Measurements from ENCODE around the gene ETV2.

The ETV2 gene

GRCh38 chr19:35633727-35634440 lies 7.7 kb upstream of the ETV2 start:
- ATAC-seq (replicated peaks; ENCODE audit: extremely low read depth, poor library complexity, severe bottlenecking) (no peak), DNase-seq (ENCODE audit: low spot score in 2 of 2) (no peak)
- Mint-ChIP-seq H3K27me3 (no peaks in the 10 kb centered on the region), H3K4me1 (peaks cover 29% of the 10 kb centered on the region), H3K27ac (ENCODE audit: low read depth) (no peak overlapping the region), H3K9me3 (no peaks in the 10 kb centered on the region), H3K36me3 (ENCODE audit: insufficient read depth) (peaks cover 44% of the 10 kb centered on the region), H3K4me3 (no peak overlapping the region)

- no peak overlapping the region for H3K27ac Mint-ChIP-seq (ENCODE audit: low read depth)
- DNase-seq (ENCODE audit: low spot score in 2 of 2) (no peak), ATAC-seq (replicated peaks; ENCODE audit: extremely low read depth, poor library complexity, severe bottlenecking) (no peak)
- no peak overlapping the region for H3K4me3 Mint-ChIP-seq
- peaks cover 36% of the 10 kb centered on the region for H3K36me3 Mint-ChIP-seq (ENCODE audit: insufficient read depth)
- no peaks in the 10 kb centered on the region for H3K27me3 Mint-ChIP-seq
- peaks cover 16% of the 10 kb centered on the region for H3K4me1 Mint-ChIP-seq
- H3K9me3 Mint-ChIP-seq: no peaks in the 10 kb centered on the region
Observed at GRCh38 chr19:35636651-35637050, 4.9 kb upstream of the ETV2 start.

- DNase-seq (ENCODE audit: low spot score in 2 of 2) (no peak), ATAC-seq (replicated peaks; ENCODE audit: extremely low read depth, poor library complexity, severe bottlenecking) (no peak)
- peaks cover 32% of the 10 kb centered on the region for H3K36me3 Mint-ChIP-seq (ENCODE audit: insufficient read depth)
- no peaks in the 10 kb centered on the region for H3K9me3 Mint-ChIP-seq
- no peak overlapping the region for H3K27ac Mint-ChIP-seq (ENCODE audit: low read depth)
- no peaks in the 10 kb centered on the region for H3K27me3 Mint-ChIP-seq
- H3K4me1 Mint-ChIP-seq: peaks cover 14% of the 10 kb centered on the region
- no peak overlapping the region for H3K4me3 Mint-ChIP-seq
Observed at GRCh38 chr19:35637165-35637564, 4.4 kb upstream of the ETV2 start.

GRCh38 chr19:35639321-35639639 lies 2.3 kb upstream of the ETV2 start:
- peaks cover 21% of the 10 kb centered on the region for H3K36me3 Mint-ChIP-seq (ENCODE audit: insufficient read depth)
- H3K4me3 Mint-ChIP-seq: no peak overlapping the region
- H3K4me1 Mint-ChIP-seq: peaks cover 2% of the 10 kb centered on the region
- H3K9me3 Mint-ChIP-seq: no peaks in the 10 kb centered on the region
- no peaks in the 10 kb centered on the region for H3K27me3 Mint-ChIP-seq
- no peak overlapping the region for H3K27ac Mint-ChIP-seq (ENCODE audit: low read depth)
- DNase-seq (ENCODE audit: low spot score in 2 of 2): no peak
- no peak for ATAC-seq (replicated peaks; ENCODE audit: extremely low read depth, poor library complexity, severe bottlenecking)

GRCh38 chr19:35639863-35640262 lies 1.7 kb upstream of the ETV2 start:
- no peaks in the 10 kb centered on the region for H3K27me3 Mint-ChIP-seq
- H3K4me1 Mint-ChIP-seq: peaks cover 8% of the 10 kb centered on the region
- DNase-seq (ENCODE audit: low spot score in 2 of 2): no peak
- peaks cover 16% of the 10 kb centered on the region for H3K36me3 Mint-ChIP-seq (ENCODE audit: insufficient read depth)
- no peak for ATAC-seq (replicated peaks; ENCODE audit: extremely low read depth, poor library complexity, severe bottlenecking)
- H3K4me3 Mint-ChIP-seq: no peak overlapping the region
- H3K27ac Mint-ChIP-seq (ENCODE audit: low read depth): no peak overlapping the region
- H3K9me3 Mint-ChIP-seq: no peaks in the 10 kb centered on the region

- Mint-ChIP-seq H3K27me3 (no peaks in the 10 kb centered on the region), H3K27ac (ENCODE audit: low read depth) (peak overlapping the region; percentile 49), H3K36me3 (ENCODE audit: insufficient read depth) (peaks cover 7% of the 10 kb centered on the region), H3K4me3 (peak overlapping the region; percentile 86), H3K9me3 (no peaks in the 10 kb centered on the region), H3K4me1 (peaks cover 17% of the 10 kb centered on the region)
- DNase-seq (ENCODE audit: low spot score in 2 of 2) (no peak), ATAC-seq (replicated peaks; ENCODE audit: extremely low read depth, poor library complexity, severe bottlenecking) (no peak)
Observed at GRCh38 chr19:35642312-35642711, 767 bp downstream of the ETV2 start.

- Mint-ChIP-seq H3K4me1 (peaks cover 17% of the 10 kb centered on the region), H3K27me3 (no peaks in the 10 kb centered on the region), H3K27ac (ENCODE audit: low read depth) (no peak overlapping the region), H3K4me3 (peak overlapping the region; percentile 86), H3K36me3 (ENCODE audit: insufficient read depth) (peaks cover 7% of the 10 kb centered on the region), H3K9me3 (no peaks in the 10 kb centered on the region)
- no peak for ATAC-seq (replicated peaks; ENCODE audit: extremely low read depth, poor library complexity, severe bottlenecking)
- no peak for DNase-seq (ENCODE audit: low spot score in 2 of 2)
Observed at GRCh38 chr19:35642798-35643254, 1.3 kb downstream of the ETV2 start.

- DNase-seq (ENCODE audit: low spot score in 2 of 2): peak; percentile 71 to 73
- peak; percentile 45 for ATAC-seq (replicated peaks; ENCODE audit: extremely low read depth, poor library complexity, severe bottlenecking)
- peak overlapping the region; percentile 86 for H3K4me3 Mint-ChIP-seq
Observed at GRCh38 chr19:35643255-35644205, 2.0 kb downstream of the ETV2 start.

GRCh38 chr19:35644206-35644986 lies 2.9 kb downstream of the ETV2 start:
- H3K27me3 Mint-ChIP-seq: no peaks in the 10 kb centered on the region
- peak overlapping the region; percentile 63 for H3K27ac Mint-ChIP-seq (ENCODE audit: low read depth)
- DNase-seq (ENCODE audit: low spot score in 2 of 2): peak; percentile 84 to 88
- peak; percentile 83 for ATAC-seq (replicated peaks; ENCODE audit: extremely low read depth, poor library complexity, severe bottlenecking)
- H3K4me1 Mint-ChIP-seq: peaks cover 30% of the 10 kb centered on the region
- H3K36me3 Mint-ChIP-seq (ENCODE audit: insufficient read depth): peaks cover 10% of the 10 kb centered on the region
- peak overlapping the region; percentile 86 for H3K4me3 Mint-ChIP-seq
- no peaks in the 10 kb centered on the region for H3K9me3 Mint-ChIP-seq

More at GRCh38 chr19:35643255-35644205, 2.0 kb downstream of the ETV2 start:
- Mint-ChIP-seq H3K36me3 (ENCODE audit: insufficient read depth) (peaks cover 10% of the 10 kb centered on the region), H3K9me3 (no peaks in the 10 kb centered on the region), H3K4me1 (peaks cover 23% of the 10 kb centered on the region), H3K27me3 (no peaks in the 10 kb centered on the region), H3K27ac (ENCODE audit: low read depth) (peak overlapping the region; percentile 63)

GRCh38 chr19:35644987-35645679 lies 3.6 kb downstream of the ETV2 start:
- no peaks in the 10 kb centered on the region for H3K27me3 Mint-ChIP-seq
- DNase-seq (ENCODE audit: low spot score in 2 of 2) (peak; percentile 25 to 37), ATAC-seq (replicated peaks; ENCODE audit: extremely low read depth, poor library complexity, severe bottlenecking) (no peak)
- H3K36me3 Mint-ChIP-seq (ENCODE audit: insufficient read depth): peaks cover 13% of the 10 kb centered on the region
- H3K4me3 Mint-ChIP-seq: peak overlapping the region; percentile 86
- H3K27ac Mint-ChIP-seq (ENCODE audit: low read depth): peak overlapping the region; percentile 63
- no peaks in the 10 kb centered on the region for H3K9me3 Mint-ChIP-seq
- H3K4me1 Mint-ChIP-seq: peaks cover 30% of the 10 kb centered on the region

GRCh38 chr19:35645680-35646511 lies 4.4 kb downstream of the ETV2 start:
- peaks cover 31% of the 10 kb centered on the region for H3K4me1 Mint-ChIP-seq
- no peaks in the 10 kb centered on the region for H3K9me3 Mint-ChIP-seq
- peaks cover 13% of the 10 kb centered on the region for H3K36me3 Mint-ChIP-seq (ENCODE audit: insufficient read depth)
- peak overlapping the region; percentile 86 for H3K4me3 Mint-ChIP-seq
- no peaks in the 10 kb centered on the region for H3K27me3 Mint-ChIP-seq
- DNase-seq (ENCODE audit: low spot score in 2 of 2) (no peak), ATAC-seq (replicated peaks; ENCODE audit: extremely low read depth, poor library complexity, severe bottlenecking) (no peak)
- H3K27ac Mint-ChIP-seq (ENCODE audit: low read depth): peak overlapping the region; percentile 63
